Osteoblast (primary cell): ENCODE results near the gene XAB2. TPM values are rescaled to one million over a fixed set of nuclear protein-coding genes. Genes with fewer than 3 reads are reported as not detected.
A peak's percentile ranks its signal among the peaks of the same experiment; 100 is the strongest.

ENCODE experiments used
- DNase-seq: peaks from one replicate; pipeline ENCODE4 v3.0.0; 2011; ENCODE audit warnings: low spot score, mixed read lengths; ENCODE audit not compliant: insufficient read length; ENCODE audit errors: missing footprints
- H2AFZ ChIP-seq: 2 replicates; pipeline ENCODE4 v1.6.0; 2011; ENCODE audit warnings: mild to moderate bottlenecking, low read length
- H3K27ac ChIP-seq: 2 replicates; pipeline ENCODE4 v1.5.1; 2011; ENCODE audit warnings: mild to moderate bottlenecking, low read depth, low read length, moderate library complexity
- H3K27me3 ChIP-seq: 2 replicates; pipeline ENCODE4 v1.6.0; 2012; ENCODE audit warnings: mild to moderate bottlenecking, control low read depth, inconsistent platforms, low read length, moderate library complexity; ENCODE audit not compliant: insufficient read depth
- H3K36me3 ChIP-seq: 2 replicates; pipeline ENCODE4 v1.5.1; 2011; ENCODE audit warnings: mild to moderate bottlenecking, low read length, control low read depth, moderate library complexity; ENCODE audit not compliant: insufficient read depth
- H3K4me1 ChIP-seq: 2 replicates; pipeline ENCODE4 v1.5.1; 2011; ENCODE audit warnings: mild to moderate bottlenecking, low read length, control low read depth, moderate library complexity; ENCODE audit not compliant: insufficient read depth
- H3K4me2 ChIP-seq: 2 replicates; pipeline ENCODE4 v1.6.0; 2011; ENCODE audit warnings: mild to moderate bottlenecking, low read length; ENCODE audit not compliant: insufficient read depth
- H3K4me3 ChIP-seq: fragments of 200-600 bp; sonication (generic); 3 replicates; pipeline ENCODE4 v1.5.1; 2012; ENCODE audit warnings: mild to moderate bottlenecking, low read length, inconsistent platforms; ENCODE audit not compliant: insufficient read depth
- H3K79me2 ChIP-seq: 2 replicates; pipeline ENCODE4 v1.6.0; 2012; ENCODE audit warnings: mild to moderate bottlenecking, low read length, control low read depth, inconsistent platforms; ENCODE audit not compliant: insufficient read depth
- H3K9me3 ChIP-seq: 2 replicates; pipeline ENCODE4 v1.5.1; 2011; ENCODE audit warnings: low read depth, low read length, control low read depth
- H4K20me1 ChIP-seq: 2 replicates; pipeline ENCODE4 v1.6.0; 2012; ENCODE audit warnings: mild to moderate bottlenecking, low read length, control low read depth; ENCODE audit not compliant: insufficient read depth
- total RNA-seq: library from RNA; depleted of rRNA; stranded (reverse); fragments of >200 nt; gene quantifications from 2 replicates; pipeline ENCODE4 v1.2.3, GENCODE V29; 2012
- TF ChIP-seq, protein P1 (sequence below): IDR thresholded peaks from 2 replicates; pipeline ENCODE4 v1.5.1; 2011; ENCODE audit warnings: mild to moderate bottlenecking, low read depth, low read length, moderate library complexity; ENCODE audit errors: extremely low read depth

The XAB2 gene
- total RNA-seq, 1 donor = 40.5 TPM

DNA sequence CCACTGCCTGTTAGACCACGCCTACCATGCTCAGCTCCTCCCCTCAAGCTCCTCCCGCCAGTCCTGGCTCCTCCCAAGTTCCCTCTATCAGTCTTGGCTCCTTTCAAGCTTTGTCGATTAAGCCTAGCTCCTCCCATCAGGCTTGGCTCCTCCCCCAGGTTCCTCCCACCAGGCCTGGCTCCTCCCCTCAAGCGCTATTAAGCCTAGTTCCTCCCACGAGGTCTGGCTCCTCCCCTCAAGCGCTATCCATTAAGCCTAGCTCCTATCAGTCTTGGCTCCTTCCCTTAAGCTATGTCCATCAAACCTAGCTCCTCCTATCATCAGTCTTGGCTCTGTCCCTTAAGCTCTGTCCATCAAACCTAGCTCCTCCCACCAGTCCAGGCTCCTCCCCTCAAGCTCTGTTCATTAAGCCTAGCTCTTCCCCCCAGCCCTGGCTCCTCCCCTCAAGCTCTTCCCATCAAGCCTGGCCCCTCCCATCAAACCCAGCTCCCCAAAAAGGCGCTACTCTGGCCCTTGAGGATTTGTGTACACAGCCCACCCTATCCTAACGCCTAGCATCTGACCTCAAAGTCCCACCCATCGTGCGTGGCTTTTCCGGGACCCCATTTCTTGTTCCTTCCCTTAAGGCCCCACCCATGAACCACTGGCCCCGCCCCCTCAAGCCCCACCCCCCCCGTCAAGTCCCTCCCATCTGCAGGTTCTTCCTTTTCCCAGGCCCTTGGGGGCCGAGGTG lies 23.7 kb downstream of the XAB2 start:
- TF ChIP-seq, protein P1, sequence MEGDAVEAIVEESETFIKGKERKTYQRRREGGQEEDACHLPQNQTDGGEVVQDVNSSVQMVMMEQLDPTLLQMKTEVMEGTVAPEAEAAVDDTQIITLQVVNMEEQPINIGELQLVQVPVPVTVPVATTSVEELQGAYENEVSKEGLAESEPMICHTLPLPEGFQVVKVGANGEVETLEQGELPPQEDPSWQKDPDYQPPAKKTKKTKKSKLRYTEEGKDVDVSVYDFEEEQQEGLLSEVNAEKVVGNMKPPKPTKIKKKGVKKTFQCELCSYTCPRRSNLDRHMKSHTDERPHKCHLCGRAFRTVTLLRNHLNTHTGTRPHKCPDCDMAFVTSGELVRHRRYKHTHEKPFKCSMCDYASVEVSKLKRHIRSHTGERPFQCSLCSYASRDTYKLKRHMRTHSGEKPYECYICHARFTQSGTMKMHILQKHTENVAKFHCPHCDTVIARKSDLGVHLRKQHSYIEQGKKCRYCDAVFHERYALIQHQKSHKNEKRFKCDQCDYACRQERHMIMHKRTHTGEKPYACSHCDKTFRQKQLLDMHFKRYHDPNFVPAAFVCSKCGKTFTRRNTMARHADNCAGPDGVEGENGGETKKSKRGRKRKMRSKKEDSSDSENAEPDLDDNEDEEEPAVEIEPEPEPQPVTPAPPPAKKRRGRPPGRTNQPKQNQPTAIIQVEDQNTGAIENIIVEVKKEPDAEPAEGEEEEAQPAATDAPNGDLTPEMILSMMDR = no peak
- Histone ChIP-seq H3K36me3 (no peaks in the 10 kb centered on the region), H3K4me2 (no peak overlapping the region), H3K4me3 (no peak overlapping the region), H3K27me3 (no peaks in the 10 kb centered on the region), H3K4me1 (no peaks in the 10 kb centered on the region), H2AFZ (no peak overlapping the region), H4K20me1 (no peaks in the 10 kb centered on the region), H3K27ac (no peak overlapping the region), H3K79me2 (no peaks in the 10 kb centered on the region), H3K9me3 (no peaks in the 10 kb centered on the region)
- DNase-seq = peak; percentile 85

DNA sequence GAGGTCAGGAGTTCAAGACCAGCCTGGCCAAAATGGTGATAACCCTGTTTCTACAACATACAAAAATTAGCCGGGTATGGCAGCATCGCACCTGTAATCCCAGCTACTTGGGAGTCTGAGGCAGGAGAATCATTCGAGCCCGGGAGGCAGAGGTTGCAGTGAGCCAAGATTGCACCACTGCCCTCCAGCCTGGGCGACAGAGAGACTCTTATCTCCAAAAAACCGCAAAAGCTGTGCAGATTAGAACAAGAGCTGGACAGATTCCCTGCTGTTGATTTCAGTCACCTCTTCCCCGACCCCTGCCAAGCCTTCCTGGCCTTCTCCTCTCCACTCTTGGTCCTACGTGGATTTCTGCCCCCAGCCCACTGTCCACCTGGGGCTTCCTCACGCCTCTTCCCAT lies 25.4 kb downstream of the XAB2 start:
- Histone ChIP-seq H3K27ac (no peak overlapping the region), H3K36me3 (no peaks in the 10 kb centered on the region), H2AFZ (no peak overlapping the region), H3K4me1 (no peaks in the 10 kb centered on the region), H3K4me3 (no peak overlapping the region), H4K20me1 (no peaks in the 10 kb centered on the region), H3K9me3 (no peaks in the 10 kb centered on the region), H3K27me3 (no peaks in the 10 kb centered on the region), H3K4me2 (no peak overlapping the region), H3K79me2 (no peaks in the 10 kb centered on the region)
- TF ChIP-seq, protein P1 = no peak
- DNase-seq = peak; percentile 78

DNA sequence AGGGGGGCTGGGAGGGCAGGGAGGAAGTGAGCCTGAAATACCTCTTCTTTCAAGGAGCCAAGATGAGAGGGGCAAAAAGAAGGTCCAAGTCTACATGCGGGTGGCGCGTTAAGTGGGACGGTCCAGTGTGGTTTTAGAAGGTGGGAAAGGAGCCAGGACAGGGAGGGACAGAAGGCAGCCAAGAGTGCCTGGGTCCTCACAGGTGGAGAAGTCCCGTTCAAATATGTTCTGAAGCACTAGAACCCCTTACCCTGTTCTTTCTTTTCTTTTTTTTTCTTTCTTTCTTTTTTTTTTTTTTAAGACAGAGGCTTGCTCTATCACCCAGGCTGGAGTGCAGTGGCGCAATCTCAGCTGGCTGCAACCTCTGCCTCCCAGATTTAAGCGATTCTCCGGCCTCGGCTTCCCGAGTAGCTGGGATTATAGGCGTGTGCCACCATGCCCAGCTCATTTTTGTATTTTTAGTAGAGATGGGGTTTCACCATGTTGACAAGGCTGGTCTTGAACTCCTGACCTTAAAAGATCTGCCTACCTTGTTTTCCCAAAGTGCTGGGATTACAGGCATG lies 26.3 kb downstream of the XAB2 start:
- H3K4me2 ChIP-seq = no peak overlapping the region
- H3K4me1 ChIP-seq = no peaks in the 10 kb centered on the region
- H2AFZ ChIP-seq = no peak overlapping the region
- H3K27me3 ChIP-seq = no peaks in the 10 kb centered on the region
- no peaks in the 10 kb centered on the region for H3K36me3 ChIP-seq
- H3K4me3 ChIP-seq = no peak overlapping the region
- no peaks in the 10 kb centered on the region for H3K79me2 ChIP-seq
- no peaks in the 10 kb centered on the region for H3K9me3 ChIP-seq
- no peak overlapping the region for H3K27ac ChIP-seq
- TF ChIP-seq, protein P1 = no peak
- DNase-seq = peak; percentile 50
- H4K20me1 ChIP-seq = no peaks in the 10 kb centered on the region

DNA sequence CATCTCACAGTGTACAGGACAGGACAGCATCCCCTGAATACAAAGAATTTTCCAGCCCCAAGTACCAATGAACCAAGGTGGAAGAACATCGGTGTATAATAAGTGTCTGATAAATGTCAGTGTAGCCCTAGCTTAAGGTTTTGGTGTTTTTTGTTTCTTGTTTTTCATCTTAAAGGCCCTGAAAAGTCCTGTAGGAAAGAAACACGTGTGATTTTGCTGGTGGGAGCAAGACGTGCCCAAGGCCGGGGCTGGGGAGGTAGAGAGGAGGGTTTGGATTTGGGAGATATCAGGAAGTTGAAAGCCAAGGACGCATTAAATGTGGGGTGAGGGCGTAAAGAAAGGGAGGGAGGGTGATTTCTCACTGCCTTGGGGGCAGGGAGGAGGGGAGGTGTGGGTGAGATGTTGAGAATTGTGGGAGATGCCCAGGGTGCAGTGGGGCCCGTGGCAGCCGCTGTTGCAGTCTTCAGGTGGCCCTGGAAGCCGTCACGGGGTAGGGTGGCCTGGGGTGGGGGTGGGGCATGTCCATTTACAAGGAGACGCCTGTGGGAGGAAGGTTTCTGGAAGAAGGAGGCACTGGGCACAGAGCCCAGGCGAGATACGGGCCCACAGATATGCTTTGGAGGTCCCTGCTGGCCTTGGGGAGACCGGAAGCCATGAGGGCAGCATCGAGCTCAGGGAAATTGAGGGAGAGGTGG lies 27.0 kb downstream of the XAB2 start:
- DNase-seq = peak; percentile 48
- Histone ChIP-seq H3K79me2 (no peaks in the 10 kb centered on the region), H4K20me1 (no peaks in the 10 kb centered on the region), H3K4me3 (no peak overlapping the region), H3K27me3 (peaks cover 2% of the 10 kb centered on the region), H3K36me3 (no peaks in the 10 kb centered on the region), H2AFZ (no peak overlapping the region), H3K4me2 (no peak overlapping the region), H3K9me3 (no peaks in the 10 kb centered on the region), H3K27ac (no peak overlapping the region), H3K4me1 (no peaks in the 10 kb centered on the region)
- TF ChIP-seq, protein P1 = no peak
